ENCODE data around the gene PRF1. TPM values are rescaled to one million over a fixed set of nuclear protein-coding genes. Genes with fewer than 3 reads are reported as not detected.

Gene PRF1
- total and polyA plus RNA-seq, 2 of the 13 experiments (the other 11 are each of a cell fraction or from before 2014, with no cell fraction given): 1.00 to 1.4 TPM

- Histone ChIP-seq H3K9me3 (ENCODE audit: low read length) (no peaks in the 10 kb centered on the region), H3K36me3 (replicated peaks in 1 of 2; ENCODE audit: control insufficient read depth in 1 of 2, insufficient read depth in 2 of 2, low read length in 2 of 2) (no peaks in the 10 kb centered on the region), H4K20me1 (ENCODE audit: insufficient read depth, low read length) (no peaks in the 10 kb centered on the region), H3K27ac (ENCODE audit: extremely low read length, insufficient read depth, low read length) (no peak overlapping the region), H3K4me3 (replicated peaks in 1 of 3; ENCODE audit: insufficient read depth in 1 of 3, low read depth in 2 of 3, low read length in 3 of 3) (no peak overlapping the region), H2AFZ (ENCODE audit: low read length) (no peak overlapping the region), H3K9ac (ENCODE audit: insufficient read depth, low read depth, low read length) (no peak overlapping the region), H3K27me3 (ENCODE audit: control insufficient read depth in 1 of 2, insufficient read depth in 2 of 2, low read length in 2 of 2) (no peaks in the 10 kb centered on the region), H3K4me1 (ENCODE audit: insufficient read depth, low read length) (no peaks in the 10 kb centered on the region), H3K4me2 (ENCODE audit: low read depth, low read length) (no peak overlapping the region), H3K79me2 (ENCODE audit: insufficient read depth, low read length) (no peaks in the 10 kb centered on the region)
- ChIA-PET POLR2A (no interaction called here), CTCF (ENCODE audit: low intra/inter-chr PET ratio, low total read pairs) (no interaction called here)
- intact Hi-C loops (cut with micrococcal nuclease; ENCODE audit: unreplicated experiment) (no loop called here), in situ Hi-C loops (cut with HindIII; ENCODE audit: extremely low pct_ligation_motif_present, low pct_unique_long_range_greater_than_20kb) (no loop called here)
- DNase-seq (ENCODE audit: low spot score): no peak
- 3% methylated on average over 2 of the region's 4 CpGs for WGBS (ENCODE audit: low lambda C conversion rate)
- ATAC-seq: no peak; the same call in 2 of the 3 replicates
- BruUV-seq (replicated peaks): no TSS peak
- FAIRE-seq: no peak
- no peak for TF ChIP-seq ZFP41 (CRISPR knock-in tag; IDR thresholded peaks at IDR 0.05; ENCODE audit: borderline replicate concordance)
- TF ChIP-seq SMAD9 (CRISPR knock-in tag; IDR thresholded peaks at IDR 0.05): no peak
- no peak for TF ChIP-seq ETV5 (CRISPR knock-in tag; IDR thresholded peaks at IDR 0.05; ENCODE audit: borderline replicate concordance)
These were observed 27.1 kb downstream of the PRF1 start for GRCh38 chr10:70575486-70575873.

- Histone ChIP-seq H3K9ac (ENCODE audit: insufficient read depth, low read depth, low read length) (no peak overlapping the region), H3K27ac (ENCODE audit: extremely low read length, insufficient read depth, low read length) (no peak overlapping the region), H3K4me1 (ENCODE audit: insufficient read depth, low read length) (no peaks in the 10 kb centered on the region), H3K79me2 (ENCODE audit: insufficient read depth, low read length) (no peaks in the 10 kb centered on the region), H3K27me3 (ENCODE audit: control insufficient read depth in 1 of 2, insufficient read depth in 2 of 2, low read length in 2 of 2) (no peaks in the 10 kb centered on the region), H4K20me1 (ENCODE audit: insufficient read depth, low read length) (no peaks in the 10 kb centered on the region), H2AFZ (ENCODE audit: low read length) (no peak overlapping the region), H3K4me3 (replicated peaks in 1 of 3; ENCODE audit: insufficient read depth in 1 of 3, low read depth in 2 of 3, low read length in 3 of 3) (no peak overlapping the region), H3K4me2 (ENCODE audit: low read depth, low read length) (no peak overlapping the region), H3K9me3 (ENCODE audit: low read length) (no peaks in the 10 kb centered on the region), H3K36me3 (replicated peaks in 1 of 2; ENCODE audit: control insufficient read depth in 1 of 2, insufficient read depth in 2 of 2, low read length in 2 of 2) (no peaks in the 10 kb centered on the region)
- ChIA-PET POLR2A (no interaction called here), CTCF (ENCODE audit: low intra/inter-chr PET ratio, low total read pairs) (no interaction called here)
- ATAC-seq (no peak), FAIRE-seq (no peak), DNase-seq (ENCODE audit: low spot score) (no peak)
- 44% methylated on average over 9 of the region's 11 CpGs for WGBS (ENCODE audit: low lambda C conversion rate)
- BruUV-seq (replicated peaks): no TSS peak
- in situ Hi-C loops (cut with HindIII; ENCODE audit: extremely low pct_ligation_motif_present, low pct_unique_long_range_greater_than_20kb): no loop called here
- intact Hi-C loops (cut with micrococcal nuclease; ENCODE audit: unreplicated experiment): no loop called here
- TF ChIP-seq PHF8 (CRISPR knock-in tag; IDR thresholded peaks at IDR 0.05) (no peak), SMAD1 (CRISPR knock-in tag; IDR thresholded peaks at IDR 0.05; ENCODE audit: borderline replicate concordance, low read depth) (no peak), KLF11 (CRISPR knock-in tag; IDR thresholded peaks at IDR 0.05) (no peak), NONO (IDR thresholded peaks at IDR 0.05) (no peak), NONO (CRISPR knock-in tag; conservative IDR thresholded peaks at IDR 0.05) (no peak), ZNF781 (CRISPR knock-in tag; IDR thresholded peaks at IDR 0.05; ENCODE audit: borderline replicate concordance, not compliant biosample characterization) (no peak), ZBTB33 (CRISPR knock-in tag; IDR thresholded peaks at IDR 0.05) (no peak), ZSCAN12 (CRISPR knock-in tag; IDR thresholded peaks at IDR 0.05) (no peak), ZNF615 (CRISPR knock-in tag; IDR thresholded peaks at IDR 0.05; ENCODE audit: borderline replicate concordance) (no peak)
These were observed 28.7 kb downstream of the PRF1 start for GRCh38 chr10:70573599-70574506.
